HG02870 (cell line): Measurements from ENCODE around the gene RPTOR.
"Not testable (repeated sequence)": the region's sequence is repeated elsewhere in the genome, so short reads cannot be mapped to it uniquely, and the experiment has no call there.

Experiments used
- ATAC-seq: cut with Tn5 transposase; IDR thresholded peaks from one replicate; pipeline ENCODE4 v1.9.1; 2021; ENCODE audit warnings: mild to moderate bottlenecking, moderate library complexity; ENCODE audit not compliant: unreplicated experiment

The RPTOR gene, protein sequence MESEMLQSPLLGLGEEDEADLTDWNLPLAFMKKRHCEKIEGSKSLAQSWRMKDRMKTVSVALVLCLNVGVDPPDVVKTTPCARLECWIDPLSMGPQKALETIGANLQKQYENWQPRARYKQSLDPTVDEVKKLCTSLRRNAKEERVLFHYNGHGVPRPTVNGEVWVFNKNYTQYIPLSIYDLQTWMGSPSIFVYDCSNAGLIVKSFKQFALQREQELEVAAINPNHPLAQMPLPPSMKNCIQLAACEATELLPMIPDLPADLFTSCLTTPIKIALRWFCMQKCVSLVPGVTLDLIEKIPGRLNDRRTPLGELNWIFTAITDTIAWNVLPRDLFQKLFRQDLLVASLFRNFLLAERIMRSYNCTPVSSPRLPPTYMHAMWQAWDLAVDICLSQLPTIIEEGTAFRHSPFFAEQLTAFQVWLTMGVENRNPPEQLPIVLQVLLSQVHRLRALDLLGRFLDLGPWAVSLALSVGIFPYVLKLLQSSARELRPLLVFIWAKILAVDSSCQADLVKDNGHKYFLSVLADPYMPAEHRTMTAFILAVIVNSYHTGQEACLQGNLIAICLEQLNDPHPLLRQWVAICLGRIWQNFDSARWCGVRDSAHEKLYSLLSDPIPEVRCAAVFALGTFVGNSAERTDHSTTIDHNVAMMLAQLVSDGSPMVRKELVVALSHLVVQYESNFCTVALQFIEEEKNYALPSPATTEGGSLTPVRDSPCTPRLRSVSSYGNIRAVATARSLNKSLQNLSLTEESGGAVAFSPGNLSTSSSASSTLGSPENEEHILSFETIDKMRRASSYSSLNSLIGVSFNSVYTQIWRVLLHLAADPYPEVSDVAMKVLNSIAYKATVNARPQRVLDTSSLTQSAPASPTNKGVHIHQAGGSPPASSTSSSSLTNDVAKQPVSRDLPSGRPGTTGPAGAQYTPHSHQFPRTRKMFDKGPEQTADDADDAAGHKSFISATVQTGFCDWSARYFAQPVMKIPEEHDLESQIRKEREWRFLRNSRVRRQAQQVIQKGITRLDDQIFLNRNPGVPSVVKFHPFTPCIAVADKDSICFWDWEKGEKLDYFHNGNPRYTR (N-terminal part only)

DNA sequence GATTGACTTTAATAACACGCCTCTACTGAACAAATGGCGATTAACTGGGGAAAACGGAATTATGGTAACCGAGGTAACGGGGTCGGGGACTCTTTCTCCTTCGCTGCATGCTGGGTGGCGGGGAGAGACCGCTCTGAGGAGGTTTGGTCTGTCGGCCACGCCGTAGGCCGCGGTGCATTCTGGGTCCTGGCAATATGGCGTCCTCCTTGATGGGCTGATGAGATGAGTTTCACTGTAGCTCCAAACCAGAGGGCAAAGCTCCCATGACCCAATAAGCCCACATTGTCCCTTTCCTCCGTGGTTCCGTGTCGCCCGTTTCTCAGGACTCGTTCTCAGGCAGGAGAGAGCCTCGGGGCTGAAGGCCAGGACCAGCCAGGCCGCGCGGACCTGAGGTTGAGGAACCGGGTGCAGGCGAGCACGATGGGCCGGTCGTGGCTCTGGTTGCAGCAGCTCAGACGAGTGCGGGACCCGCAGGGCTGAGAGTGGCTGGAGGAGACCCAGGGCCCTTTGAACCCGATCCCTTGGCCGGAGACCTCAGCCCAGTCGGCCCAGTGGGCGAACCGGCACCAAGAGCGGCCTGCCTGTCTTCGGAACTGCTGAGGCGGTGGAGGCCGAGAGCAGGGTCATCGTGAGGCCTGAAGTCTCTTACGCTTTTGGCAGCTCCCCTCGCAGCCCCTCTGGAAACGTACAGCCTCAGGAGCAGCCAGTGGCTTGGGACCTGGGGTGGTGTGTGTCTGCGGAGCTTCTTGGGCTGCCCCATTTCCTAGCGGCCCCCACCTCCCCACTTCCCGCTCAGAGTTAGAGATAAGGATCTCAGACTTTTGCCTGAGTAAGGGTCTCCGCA, at the start of gene RPTOR:
Gene RPTOR, plus strand, starts transcription at position 184 of the 844 bp plus-strand sequence. CDS start 792 bp downstream, outside the sequence.
- ATAC-seq, result no peak

DNA sequence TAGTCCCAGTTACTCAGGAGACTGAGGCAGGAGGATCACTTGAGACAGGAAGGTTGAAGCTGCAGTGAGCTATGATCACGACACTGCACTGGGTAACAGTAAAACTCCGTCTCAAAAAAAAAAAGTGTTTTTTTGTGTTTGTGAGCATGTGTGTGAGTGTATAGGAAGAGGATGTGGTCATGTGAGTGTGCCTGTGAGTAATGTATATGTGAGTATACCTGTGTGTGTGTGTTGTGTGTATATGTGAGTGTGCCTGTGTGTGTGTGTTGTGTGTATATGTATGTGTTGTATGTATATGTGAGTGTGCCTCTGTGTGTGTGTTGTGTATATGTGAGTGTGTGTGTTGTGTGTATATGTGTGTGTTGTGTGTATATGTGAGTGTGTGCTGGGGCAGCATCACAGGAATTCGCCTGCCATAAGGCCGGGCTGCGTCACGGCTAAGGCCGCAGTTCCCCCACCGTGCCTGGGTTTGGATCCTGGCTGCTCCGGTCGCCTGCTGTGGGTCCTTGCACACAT, 46.9 kb upstream of the RPTOR start:
- ATAC-seq, result no peak

DNA sequence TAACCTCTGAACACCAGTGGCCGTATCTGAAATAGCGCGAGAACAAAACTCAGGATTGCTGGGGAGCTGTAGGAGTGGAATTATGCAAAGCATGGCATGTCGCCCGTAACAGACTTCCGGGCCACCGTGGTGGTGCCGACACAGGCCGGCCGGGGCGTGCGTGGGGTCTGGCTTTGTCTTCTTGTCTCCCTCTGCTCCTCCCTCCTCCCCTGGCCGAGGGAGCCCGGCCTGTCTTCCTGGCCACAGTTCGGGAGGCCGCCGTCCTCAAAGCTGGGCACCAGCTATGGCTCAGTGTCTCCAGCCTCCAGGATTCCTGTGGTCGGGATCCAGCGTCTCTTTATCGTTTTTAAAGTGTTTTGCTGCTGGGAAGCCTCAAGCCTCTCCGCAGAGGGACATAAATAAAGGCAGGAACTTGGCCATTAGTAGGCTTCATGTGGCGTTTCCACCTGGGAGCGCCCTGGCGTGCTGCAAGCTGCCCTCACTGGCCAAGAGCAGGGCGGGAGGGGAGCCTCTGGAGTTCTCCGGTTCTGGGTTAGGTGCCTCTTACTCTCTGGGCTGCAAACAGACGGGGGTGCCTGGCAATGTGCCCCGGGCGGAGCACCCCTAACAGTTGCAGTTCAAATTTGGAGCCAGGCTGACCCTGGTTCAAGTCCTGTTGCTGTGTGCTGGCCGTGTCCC, 46.3 kb upstream of the RPTOR start:
- ATAC-seq, result no peak

DNA sequence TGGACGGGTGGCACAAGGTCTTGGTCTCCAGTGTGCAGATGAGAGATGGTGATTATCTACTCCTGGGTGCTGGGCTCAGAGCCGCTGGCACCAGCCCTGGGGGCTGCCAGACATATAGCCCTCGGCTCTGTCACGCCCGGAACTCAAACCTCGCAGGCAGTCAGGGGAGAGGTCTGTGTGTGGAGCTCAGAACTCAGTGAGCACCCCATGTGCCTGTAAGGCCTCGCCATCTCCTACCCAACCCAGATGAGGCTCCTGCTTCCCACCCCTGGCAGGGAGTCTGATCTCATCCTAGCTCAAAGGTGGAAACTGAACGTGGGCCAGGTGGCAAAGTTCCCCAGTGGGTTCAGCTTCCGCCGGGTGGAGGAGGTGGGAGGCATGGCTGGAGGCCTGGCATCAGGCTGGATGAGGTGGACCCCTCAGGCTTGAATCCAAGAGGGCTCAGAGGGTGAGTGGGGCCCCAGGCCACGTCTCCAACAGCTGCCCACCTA, 45.7 kb upstream of the RPTOR start:
- ATAC-seq, result no peak

DNA sequence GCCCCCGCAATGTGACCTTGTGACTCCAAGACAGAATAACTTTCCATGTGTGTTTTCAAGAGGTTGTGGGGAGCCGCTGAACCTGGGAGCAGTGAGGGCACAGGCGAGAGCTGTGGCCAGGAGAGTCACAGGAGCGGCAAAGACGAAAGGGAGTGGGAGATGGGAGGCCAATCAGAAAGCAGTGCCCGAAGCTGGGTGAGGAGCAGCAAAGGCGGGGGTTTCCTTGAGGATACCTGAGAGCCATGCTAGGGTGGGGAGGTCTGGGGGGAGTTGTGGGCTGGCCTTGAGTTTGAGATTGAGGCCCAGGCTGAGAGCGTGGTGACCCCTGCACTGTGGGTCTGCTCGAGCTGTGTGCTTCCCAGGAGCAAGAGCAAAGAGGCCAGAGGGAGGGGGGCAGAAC, 45.1 kb upstream of the RPTOR start:
- ATAC-seq, result no peak

DNA sequence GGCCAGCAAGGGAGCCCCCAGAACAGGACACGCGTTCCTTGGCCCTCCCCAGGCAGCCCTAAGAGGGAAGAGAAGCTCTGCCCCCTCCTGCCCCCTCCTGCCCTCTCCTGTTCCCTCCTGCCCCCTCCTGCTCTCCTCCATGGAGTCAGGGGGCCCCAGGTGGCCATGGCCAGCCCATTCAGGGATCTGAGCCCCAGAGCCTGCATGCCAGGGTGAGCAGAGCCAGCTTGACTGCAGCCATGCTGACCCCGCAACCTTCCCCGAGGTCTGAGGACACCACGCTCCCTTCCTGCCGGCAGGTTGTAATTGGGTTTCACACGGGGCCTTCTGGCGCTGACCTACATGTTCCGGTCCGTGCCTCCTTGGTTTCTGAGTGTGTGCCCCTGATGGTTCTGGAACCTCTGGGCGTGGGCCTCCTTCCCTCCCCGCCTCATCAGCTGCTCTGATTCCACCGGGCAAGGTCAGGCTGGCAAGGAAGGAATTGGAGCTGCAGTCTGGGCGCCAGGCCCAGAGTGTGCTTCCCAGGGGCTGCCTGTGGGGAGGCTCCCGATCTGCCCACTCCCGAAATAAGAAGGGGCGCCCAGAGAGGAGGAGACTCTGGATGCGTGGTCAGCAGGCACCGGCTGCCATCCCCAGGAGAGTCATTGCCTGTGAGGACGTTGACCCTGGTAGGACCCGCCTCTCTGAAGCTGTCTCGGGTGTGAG, 44.5 kb upstream of the RPTOR start:
- ATAC-seq, result no peak

DNA sequence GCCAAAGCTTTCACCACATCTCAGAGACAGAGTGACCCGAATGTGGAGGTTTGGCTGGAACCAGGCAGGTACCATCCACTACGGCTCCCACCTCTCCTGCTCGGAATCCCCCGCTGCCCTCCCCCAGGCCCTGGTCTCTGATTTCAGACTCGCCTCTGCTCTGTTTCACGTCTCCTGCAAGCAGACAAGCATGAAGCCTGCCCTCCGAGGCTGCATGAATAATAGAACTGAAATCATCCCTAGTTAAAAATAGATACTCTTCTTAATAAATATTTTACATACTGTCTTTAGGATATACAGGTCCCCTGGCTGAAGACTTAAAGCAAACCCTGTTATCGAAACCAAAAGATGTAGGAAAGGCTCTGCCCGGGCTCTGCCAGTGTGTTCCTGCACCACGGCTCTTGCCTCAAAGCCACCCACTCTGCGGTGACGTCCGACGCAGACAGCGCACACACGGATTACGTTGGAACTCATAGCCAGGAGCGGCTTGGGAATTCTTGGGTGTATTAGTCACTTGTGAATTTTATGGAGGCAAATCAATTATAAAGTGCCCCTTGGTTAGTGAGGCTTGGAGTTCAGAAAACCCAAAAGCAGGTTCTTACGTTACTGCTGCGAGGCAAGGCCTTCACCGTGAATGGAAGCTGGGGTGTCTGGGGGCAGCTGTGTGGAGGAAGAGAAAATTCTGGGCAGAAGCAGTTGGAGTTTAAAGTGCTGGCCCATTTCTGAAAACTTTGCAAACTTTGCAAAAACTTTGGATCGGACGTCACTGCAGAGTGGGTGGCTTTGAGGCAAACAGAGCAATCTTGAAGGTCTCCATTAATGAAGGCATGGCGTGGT, 42.7 kb upstream of the RPTOR start:
- no peak for ATAC-seq

DNA sequence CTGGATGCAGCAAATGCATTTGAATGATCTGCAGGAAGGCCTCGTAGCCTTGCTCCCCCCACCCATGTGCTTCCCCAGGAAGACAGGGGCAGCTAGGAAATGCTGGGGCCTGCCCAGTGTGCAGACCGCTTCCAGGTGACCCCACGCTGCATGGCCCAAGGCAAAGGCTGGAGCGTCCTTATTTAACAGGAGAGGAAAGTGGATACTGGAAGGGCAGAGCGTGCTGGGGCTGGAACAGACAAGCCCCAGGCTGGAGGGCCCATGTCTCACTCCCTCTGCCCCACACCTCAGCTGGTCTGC, 42.1 kb upstream of the RPTOR start:
- no peak for ATAC-seq

DNA sequence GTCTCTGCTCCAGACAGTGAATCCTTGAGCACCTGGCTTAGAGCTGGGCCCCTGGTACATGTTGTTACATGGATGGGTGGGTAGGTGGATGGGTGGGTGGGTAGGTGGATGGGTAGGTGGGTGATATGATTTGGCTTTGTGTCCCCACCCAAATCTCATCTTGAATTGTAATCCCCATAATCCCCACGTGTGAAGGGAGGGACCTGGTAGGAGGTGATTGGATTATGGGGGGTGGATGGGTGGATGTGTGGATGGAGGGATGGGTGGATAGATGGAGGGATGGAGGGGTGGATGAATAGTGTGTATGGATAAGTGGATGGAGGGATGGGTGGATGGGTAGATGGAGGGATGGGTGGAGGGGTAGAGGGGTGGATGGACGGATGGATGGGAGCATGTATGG, 41.6 kb upstream of the RPTOR start:
- no peak for ATAC-seq

DNA sequence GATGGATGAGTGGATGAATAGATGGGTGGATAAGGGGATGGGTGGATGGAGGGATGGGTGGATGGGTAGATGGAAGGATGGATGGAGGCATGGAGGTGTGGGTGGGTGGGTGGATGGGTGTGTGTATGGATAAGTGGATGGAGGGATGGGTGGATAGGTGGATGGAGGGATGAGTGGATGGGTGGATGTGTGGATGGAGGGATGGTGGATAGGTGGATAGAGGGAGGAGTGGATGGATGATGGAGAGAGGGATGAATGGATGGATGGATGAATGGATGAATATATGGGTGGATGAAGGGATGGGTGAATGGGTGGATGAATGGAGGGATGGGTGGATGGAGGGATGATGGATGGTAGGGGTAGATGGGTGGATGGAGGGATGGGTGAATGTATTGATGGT, 40.7 kb upstream of the RPTOR start:
- no peak for ATAC-seq

DNA sequence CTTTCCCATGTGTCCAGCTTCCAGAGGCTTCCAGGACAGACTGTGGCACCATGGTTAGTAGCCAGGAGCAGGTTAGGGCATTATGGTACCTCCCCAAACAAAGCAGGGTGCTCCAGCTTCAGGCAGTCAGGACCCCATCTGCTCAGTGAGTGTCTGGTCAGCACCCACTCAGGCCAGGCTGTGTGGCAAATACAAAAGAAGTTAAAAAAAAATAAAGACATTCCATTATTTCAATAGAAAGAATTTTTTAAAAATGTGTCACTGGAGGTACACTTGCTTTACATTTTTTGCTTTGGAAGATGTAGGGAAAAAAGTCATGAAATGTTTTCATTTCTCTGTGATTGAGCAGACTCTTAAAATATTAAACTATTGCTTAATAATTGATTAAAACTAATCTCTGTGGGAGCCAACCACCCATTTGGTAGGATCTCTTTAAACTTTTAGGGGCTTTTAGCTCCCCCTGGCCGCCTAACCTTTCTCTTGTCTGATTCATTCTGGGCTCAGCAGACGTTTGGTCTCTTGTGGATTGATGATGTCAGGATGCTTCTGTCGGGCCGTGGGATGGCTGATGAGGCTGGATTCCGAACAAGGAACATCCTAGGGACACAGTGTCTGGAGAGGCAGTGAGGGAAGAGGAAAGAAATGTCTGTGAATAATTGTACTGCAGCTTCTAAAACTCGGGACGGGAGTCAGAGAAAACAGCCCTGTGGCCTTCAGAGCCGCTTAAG, 39.8 kb upstream of the RPTOR start:
- no peak for ATAC-seq

DNA sequence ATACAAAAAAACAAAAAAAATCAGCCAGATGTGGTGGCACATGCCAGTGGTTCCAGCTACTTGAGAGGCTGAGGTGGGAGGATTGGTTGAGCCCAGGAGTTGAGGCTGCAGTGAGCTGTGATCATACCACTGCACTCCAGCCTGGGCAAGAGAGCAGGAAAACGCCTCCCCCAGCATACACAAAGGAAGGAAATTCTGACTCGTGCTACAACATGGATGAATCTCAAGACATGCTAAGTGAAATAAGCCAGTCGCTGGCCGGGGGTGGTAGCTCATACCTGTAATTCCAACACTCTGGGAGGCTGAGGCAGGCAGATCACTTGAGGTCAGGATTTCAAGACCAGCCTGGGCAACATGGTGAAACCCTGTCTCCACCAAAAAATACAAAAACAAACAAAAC, 37.5 kb upstream of the RPTOR start:
- not testable (repeated sequence) for ATAC-seq

DNA sequence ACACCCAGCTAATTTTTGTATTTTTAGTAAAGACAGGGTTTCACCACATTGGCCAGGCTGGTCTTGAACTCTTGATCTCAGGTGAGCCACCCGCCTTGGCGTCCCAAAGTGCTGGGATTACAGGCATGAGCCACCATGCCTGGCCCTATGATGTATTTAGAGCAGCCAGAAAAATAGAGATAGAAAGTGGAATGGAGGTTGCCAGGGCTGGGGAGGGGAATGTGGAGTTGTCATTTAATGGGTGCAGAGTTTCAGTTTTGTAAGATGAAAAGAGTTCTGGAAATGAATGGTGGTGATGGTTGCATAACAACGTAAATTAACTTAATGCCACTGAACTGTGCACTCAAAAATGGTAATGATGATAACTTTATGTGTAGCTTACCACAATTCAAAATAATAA, 36.7 kb upstream of the RPTOR start:
- no peak for ATAC-seq

DNA sequence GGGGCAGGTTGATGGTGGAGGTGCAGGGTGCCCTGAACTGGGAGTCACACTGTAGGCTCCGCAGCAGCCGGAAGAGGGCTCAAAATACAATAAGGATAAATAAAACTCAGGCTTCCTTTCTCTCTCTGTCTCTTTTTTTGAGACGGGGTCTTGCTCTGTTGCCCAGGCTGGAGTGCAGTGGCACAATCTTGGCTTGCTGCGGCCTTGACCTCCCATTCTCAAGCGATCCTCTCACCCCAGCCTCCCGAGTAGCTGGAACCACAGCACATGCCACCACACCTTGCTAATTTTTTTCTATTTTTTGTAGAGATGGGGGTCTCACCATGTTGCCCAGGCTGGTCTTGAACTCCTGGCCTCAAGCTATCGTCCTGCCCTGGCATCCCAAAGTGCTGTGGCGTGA, 35.3 kb upstream of the RPTOR start:
- no peak for ATAC-seq

DNA sequence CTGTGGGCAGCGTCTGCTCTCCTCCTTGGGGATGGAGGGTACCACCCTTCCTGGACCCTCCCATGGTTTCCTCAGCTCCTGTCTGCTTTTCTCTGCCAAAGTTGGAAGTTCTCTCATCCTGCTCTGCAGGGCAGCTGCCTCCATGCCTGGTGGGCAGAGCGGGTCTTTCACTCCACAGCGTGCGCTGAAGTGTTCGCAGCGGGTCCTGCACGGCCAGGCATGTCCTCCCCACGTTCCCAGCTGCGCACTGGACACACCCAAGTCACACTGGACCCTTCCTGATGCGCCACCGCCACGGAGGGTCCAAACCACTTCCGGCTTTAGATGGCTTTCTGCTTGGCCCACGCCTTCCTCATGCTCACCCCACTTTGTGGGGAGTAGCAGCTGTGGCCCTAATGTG, 34.5 kb upstream of the RPTOR start:
- ATAC-seq, result no peak

DNA sequence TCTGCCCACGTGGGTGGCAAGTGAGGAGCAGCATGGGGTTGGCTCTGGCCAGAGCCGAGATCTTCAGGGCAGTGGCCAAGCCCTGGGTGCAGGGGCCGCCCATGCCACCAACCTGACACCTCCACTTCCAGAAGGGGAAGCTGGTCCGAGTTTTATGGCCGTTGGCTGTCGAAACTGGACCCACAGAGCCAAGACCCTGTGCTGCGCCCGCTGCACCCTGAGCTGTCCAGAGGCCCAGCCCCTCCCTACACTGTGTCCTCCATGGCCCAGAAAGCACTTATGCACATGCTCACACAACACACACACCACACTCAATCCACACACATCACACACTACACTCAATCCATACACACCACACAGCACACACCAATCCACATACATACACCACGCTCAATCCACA, 33.9 kb upstream of the RPTOR start:
- no peak for ATAC-seq

DNA sequence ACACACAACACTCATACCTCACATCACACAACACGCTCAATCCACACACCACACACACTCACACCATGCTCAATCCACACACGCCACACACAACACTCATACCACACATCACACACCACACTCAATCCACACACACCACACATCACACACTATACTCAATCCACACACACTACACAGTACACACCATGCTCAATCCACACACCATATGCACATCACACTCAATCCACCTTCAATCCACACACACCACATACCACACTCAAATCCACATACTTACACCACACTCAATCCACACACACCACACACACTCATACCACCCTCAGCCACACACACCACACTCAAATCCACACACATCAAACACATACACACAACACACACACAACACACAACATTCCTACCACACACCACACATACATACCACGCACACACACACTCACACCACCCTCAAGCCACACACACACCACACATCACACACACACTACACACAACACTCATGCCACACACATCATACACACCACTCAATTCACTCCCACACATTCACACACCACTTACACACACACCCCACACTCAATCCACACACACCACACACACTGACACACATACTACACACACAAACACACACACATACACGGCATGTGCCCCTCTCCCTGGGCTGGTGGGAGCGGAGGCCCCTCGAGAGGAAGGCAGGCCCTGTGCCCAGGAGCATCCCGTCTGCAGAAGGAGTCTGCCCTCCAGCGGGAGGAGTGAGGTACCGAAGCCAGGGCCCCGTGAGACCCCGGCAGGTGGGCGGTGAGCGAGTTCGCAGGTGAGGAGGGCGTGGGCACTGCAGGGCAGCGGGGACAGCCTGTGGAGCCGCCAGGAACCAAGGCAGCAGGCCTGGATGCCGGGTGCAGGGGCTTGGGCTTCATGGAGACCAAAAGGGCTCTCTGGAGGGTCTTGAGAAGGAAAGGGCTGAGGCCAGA, 33.1 kb upstream of the RPTOR start:
- ATAC-seq, result no peak
